ENCODE data around the gene SMPD3. TPM values are rescaled to one million over a fixed set of nuclear protein-coding genes. Genes with fewer than 3 reads are reported as not detected.

Gene SMPD3
- polyA plus RNA-seq, 2 of the 4 experiments (the other 2 are of a cell fraction) = 0.04 to 0.13 TPM

DNA sequence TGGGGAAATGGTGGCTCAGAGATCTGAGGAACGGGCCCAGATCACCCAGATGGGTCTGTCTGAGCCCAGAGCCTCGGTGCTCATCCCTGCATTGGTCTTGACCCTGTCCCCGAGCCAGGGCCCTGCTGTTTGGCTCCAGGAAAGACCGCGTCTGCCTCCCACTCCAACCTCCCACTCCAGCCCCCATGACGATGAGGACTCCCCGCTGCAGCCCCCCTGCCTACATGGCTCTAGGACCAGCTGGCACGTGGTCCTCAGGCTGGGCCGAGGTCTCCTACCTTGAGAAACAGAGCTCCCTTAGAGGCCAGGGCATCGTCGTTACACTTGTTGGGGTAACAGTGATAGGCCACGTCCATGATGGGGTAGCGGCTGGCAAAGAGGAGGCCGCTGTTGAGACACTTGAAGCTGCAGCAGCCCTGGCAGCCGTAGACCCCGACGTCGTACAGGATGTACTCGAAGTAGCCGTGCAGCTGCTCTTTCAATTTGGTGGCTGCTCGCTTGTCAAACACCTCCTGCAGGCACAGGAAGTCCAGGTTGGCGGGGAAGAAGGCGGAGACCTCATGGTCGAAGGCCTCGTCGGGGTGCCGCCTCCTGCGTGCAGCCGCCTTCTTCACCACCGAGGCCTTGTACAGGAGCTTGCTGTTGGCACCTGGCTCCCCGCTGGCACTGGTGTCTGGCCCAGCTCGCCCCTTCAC, 77.6 kb downstream of the SMPD3 start:
- POLR2A ChIA-PET = interaction anchor here (0.5 to 1.0 kb wide), 2 partner anchors 127 to 133 kb away, joined by 3 to 6 read pairs; no protein-coding TSS in a partner anchor

DNA sequence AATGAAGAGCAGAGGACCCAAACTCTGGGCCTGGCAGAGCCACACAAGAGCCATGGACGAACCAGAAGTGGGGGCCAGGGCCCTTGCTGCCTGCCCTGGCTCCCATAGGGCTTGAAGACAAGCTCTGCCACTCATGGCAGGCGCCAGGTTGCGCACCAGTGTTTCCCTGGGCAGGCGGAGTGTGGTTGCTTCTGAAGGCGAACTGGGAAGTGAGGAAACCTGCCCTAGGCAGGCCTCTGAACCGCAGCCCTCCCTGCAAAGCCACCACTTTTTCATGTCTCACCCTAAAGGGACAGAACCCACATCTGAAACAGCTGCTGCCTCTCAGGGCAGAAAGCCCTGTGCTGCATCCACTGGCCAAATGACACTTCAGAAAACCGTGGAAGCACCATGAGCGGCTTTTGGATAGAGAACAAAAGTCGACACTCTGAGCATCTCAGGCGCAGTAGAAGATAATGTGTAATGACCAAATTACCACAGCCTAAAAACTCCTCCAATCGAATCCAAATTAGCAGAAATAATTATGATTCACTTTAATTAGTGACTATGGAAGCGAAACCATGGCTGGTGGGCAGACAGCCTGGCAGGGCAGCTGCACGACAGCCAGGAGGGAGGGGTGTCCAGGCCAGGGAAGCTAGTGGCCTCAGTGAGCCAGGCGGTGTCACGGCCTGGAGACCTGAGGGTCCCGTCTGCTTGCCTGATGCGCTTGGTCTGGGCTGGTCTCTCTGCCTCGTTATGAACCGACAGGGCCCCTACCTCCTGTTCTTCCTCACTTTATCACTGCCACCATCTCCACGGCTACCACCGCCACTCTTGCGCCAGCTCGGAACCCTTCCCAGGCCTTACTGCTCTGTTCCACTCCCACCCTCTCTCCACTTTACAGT, 78.4 kb downstream of the SMPD3 start:
- no peak overlapping the region for H3K27ac ChIP-seq
- ATAC-seq (no peak), FAIRE-seq (no peak), DNase-seq (ENCODE audit: low read depth in 1 of 2, low spot score in 1 of 2) (no peak)
- WGBS (ENCODE audit: missing lambda C conversion rate) = 77% methylated on average over 23 of the region's 23 CpGs
- CTCF ChIA-PET = interaction anchor here (0.9 to 4.2 kb wide), 3 partner anchors 8 to 141 kb away, joined by 3 to 21 read pairs (median 3); no protein-coding TSS in a partner anchor
- H3K4me3 ChIP-seq = no peak overlapping the region
- TF ChIP-seq HOXB13 (CRISPR knock-in tag; IDR thresholded peaks at IDR 0.05; ENCODE audit: low read depth) = no peak
- TF ChIP-seq ZC3H11A (IDR thresholded peaks at IDR 0.05) = no peak
- no peak for TF ChIP-seq CEBPB (IDR thresholded peaks at IDR 0.05)
- TF ChIP-seq SREBF2 (IDR thresholded peaks at IDR 0.05) = no peak
- TF ChIP-seq EHMT2 (IDR thresholded peaks at IDR 0.05; ENCODE audit: low read depth) = no peak
- TF ChIP-seq HEYL (CRISPR knock-in tag; IDR thresholded peaks at IDR 0.05) = no peak
- TF ChIP-seq, protein P1, sequence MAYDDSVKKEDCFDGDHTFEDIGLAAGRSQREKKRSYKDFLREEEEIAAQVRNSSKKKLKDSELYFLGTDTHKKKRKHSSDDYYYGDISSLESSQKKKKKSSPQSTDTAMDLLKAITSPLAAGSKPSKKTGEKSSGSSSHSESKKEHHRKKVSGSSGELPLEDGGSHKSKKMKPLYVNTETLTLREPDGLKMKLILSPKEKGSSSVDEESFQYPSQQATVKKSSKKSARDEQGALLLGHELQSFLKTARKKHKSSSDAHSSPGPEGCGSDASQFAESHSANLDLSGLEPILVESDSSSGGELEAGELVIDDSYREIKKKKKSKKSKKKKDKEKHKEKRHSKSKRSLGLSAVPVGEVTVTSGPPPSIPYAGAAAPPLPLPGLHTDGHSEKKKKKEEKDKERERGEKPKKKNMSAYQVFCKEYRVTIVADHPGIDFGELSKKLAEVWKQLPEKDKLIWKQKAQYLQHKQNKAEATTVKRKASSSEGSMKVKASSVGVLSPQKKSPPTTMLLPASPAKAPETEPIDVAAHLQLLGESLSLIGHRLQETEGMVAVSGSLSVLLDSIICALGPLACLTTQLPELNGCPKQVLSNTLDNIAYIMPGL (CRISPR knock-in tag; IDR thresholded peaks at IDR 0.05; ENCODE audit: borderline replicate concordance) = no peak
- TF ChIP-seq, protein P2, sequence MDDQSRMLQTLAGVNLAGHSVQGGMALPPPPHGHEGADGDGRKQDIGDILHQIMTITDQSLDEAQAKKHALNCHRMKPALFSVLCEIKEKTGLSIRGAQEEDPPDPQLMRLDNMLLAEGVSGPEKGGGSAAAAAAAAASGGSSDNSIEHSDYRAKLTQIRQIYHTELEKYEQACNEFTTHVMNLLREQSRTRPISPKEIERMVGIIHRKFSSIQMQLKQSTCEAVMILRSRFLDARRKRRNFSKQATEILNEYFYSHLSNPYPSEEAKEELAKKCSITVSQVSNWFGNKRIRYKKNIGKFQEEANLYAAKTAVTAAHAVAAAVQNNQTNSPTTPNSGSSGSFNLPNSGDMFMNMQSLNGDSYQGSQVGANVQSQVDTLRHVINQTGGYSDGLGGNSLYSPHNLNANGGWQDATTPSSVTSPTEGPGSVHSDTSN (IDR thresholded peaks at IDR 0.05) = no peak
- TF ChIP-seq, protein P3, sequence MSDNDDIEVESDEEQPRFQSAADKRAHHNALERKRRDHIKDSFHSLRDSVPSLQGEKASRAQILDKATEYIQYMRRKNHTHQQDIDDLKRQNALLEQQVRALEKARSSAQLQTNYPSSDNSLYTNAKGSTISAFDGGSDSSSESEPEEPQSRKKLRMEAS (IDR thresholded peaks at IDR 0.05) = no peak
- TF ChIP-seq ZSCAN20 (CRISPR knock-in tag; IDR thresholded peaks at IDR 0.05) = no peak
- TF ChIP-seq KDM1A (IDR thresholded peaks at IDR 0.05; ENCODE audit: low read depth) = no peak
- TF ChIP-seq RCOR1 (IDR thresholded peaks at IDR 0.05; ENCODE audit: low read depth, low read length) = no peak
- no peak for TF ChIP-seq EP300 (IDR thresholded peaks at IDR 0.05)
- no peak for TF ChIP-seq FOSL2 (IDR thresholded peaks at IDR 0.05)
- no peak for TF ChIP-seq FOSL2 (CRISPR knock-in tag; IDR thresholded peaks at IDR 0.05)
- no peak for TF ChIP-seq RNF2 (IDR thresholded peaks at IDR 0.05; ENCODE audit: borderline replicate concordance, low read depth)
- no peak for TF ChIP-seq EHF (CRISPR knock-in tag; IDR thresholded peaks at IDR 0.05)
- no peaks in the 10 kb centered on the region for H3K4me1 ChIP-seq
- POLR2A ChIA-PET = interaction anchor here (1.0 kb wide), 1 partner anchor 132 kb away, joined by 3 read pairs; no protein-coding TSS in a partner anchor
- H3K4me2 ChIP-seq = no peak overlapping the region
- no peaks in the 10 kb centered on the region for H3K9me3 ChIP-seq

More for the DNA sequence above, 77.6 kb downstream of the SMPD3 start:
- DNase-seq (ENCODE audit: low read depth in 1 of 2, low spot score in 1 of 2) = no peak
- Histone ChIP-seq H3K4me1 (no peaks in the 10 kb centered on the region), H3K27ac (no peak overlapping the region), H3K4me3 (no peak overlapping the region), H3K9me3 (no peaks in the 10 kb centered on the region), H3K4me2 (no peak overlapping the region)
- CTCF ChIA-PET = interaction anchor here (0.9 to 1.2 kb wide), 2 partner anchors 11 to 60 kb away, joined by 3 read pairs; partner anchors contain the start of genes PRMT7 and SLC7A6OS
- no peak for TF ChIP-seq CEBPB (IDR thresholded peaks at IDR 0.05)
- WGBS (ENCODE audit: missing lambda C conversion rate) = 80% methylated on average over 17 of the region's 32 CpGs
- no peak for ATAC-seq
- FAIRE-seq = no peak

DNA sequence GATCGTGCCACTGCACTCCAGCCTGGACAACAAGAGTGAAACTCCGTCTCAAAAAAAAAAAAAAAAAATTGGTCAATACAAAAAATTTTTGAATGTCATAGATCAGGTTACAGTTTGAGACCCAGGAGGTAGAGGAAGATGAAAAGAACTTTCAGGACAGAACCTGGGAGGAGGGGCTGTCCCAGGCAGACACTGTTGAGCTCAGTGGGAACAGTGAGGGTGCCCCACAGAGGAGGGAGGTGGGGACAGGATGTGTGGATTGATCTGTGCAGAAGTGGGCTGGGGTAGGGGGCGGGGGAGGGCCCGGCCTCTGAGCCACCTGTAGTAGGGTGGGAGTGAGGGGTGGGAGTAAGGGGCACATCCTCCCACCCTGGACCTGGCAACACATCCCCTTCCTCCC, 79.1 kb downstream of the SMPD3 start:
- no peak overlapping the region for H3K27ac ChIP-seq
- H3K4me1 ChIP-seq = no peaks in the 10 kb centered on the region
- FAIRE-seq (no peak), ATAC-seq (no peak), DNase-seq (ENCODE audit: low read depth in 1 of 2, low spot score in 1 of 2) (no peak)
- 36% methylated on average over 4 of the region's 4 CpGs for WGBS (ENCODE audit: missing lambda C conversion rate)
- H3K9me3 ChIP-seq = no peaks in the 10 kb centered on the region
- H3K4me2 ChIP-seq = no peak overlapping the region
- ChIA-PET CTCF (interaction anchor here (1.4 to 4.2 kb wide), 3 partner anchors 9 to 141 kb away, joined by 3 to 21 read pairs (median 4); partner anchors contain the start of gene SLC7A6), POLR2A (no interaction called here)
- H3K4me3 ChIP-seq = no peak overlapping the region
- TF ChIP-seq, protein P4, sequence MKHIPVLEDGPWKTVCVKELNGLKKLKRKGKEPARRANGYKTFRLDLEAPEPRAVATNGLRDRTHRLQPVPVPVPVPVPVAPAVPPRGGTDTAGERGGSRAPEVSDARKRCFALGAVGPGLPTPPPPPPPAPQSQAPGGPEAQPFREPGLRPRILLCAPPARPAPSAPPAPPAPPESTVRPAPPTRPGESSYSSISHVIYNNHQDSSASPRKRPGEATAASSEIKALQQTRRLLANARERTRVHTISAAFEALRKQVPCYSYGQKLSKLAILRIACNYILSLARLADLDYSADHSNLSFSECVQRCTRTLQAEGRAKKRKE (CRISPR knock-in tag; IDR thresholded peaks at IDR 0.05; ENCODE audit: low read depth) = no peak
- TF ChIP-seq BHLHE40 (IDR thresholded peaks at IDR 0.05; ENCODE audit: low read depth, low read length) (no peak), NR3C1 (IDR thresholded peaks at IDR 0.05) (no peak), HEYL (CRISPR knock-in tag; IDR thresholded peaks at IDR 0.05) (no peak), NPAS2 (CRISPR knock-in tag; IDR thresholded peaks at IDR 0.05; ENCODE audit: borderline replicate concordance) (no peak), KDM5A (IDR thresholded peaks at IDR 0.05) (no peak), TP53 (CRISPR knock-in tag; IDR thresholded peaks at IDR 0.05) (no peak)
- TF ChIP-seq, protein P5, sequence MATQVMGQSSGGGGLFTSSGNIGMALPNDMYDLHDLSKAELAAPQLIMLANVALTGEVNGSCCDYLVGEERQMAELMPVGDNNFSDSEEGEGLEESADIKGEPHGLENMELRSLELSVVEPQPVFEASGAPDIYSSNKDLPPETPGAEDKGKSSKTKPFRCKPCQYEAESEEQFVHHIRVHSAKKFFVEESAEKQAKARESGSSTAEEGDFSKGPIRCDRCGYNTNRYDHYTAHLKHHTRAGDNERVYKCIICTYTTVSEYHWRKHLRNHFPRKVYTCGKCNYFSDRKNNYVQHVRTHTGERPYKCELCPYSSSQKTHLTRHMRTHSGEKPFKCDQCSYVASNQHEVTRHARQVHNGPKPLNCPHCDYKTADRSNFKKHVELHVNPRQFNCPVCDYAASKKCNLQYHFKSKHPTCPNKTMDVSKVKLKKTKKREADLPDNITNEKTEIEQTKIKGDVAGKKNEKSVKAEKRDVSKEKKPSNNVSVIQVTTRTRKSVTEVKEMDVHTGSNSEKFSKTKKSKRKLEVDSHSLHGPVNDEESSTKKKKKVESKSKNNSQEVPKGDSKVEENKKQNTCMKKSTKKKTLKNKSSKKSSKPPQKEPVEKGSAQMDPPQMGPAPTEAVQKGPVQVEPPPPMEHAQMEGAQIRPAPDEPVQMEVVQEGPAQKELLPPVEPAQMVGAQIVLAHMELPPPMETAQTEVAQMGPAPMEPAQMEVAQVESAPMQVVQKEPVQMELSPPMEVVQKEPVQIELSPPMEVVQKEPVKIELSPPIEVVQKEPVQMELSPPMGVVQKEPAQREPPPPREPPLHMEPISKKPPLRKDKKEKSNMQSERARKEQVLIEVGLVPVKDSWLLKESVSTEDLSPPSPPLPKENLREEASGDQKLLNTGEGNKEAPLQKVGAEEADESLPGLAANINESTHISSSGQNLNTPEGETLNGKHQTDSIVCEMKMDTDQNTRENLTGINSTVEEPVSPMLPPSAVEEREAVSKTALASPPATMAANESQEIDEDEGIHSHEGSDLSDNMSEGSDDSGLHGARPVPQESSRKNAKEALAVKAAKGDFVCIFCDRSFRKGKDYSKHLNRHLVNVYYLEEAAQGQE (IDR thresholded peaks at IDR 0.05) = no peak
